HCT116 (cell line): Measurements from ENCODE around the gene MTURN. TPM values are rescaled to one million over a fixed set of nuclear protein-coding genes. Genes with fewer than 3 reads are reported as not detected.

Experiments
- ATAC-seq: fragments of 200-7000 bp; cut with Tn5 transposase; 2 replicates; pipeline ENCODE4 v1.9.1; 2020; ENCODE audit warnings: mild to moderate bottlenecking, moderate library complexity
- BruUV-seq: library from RNA; stranded (reverse); fragments of 400-500 nt; replicated peaks from 2 replicates; lab custom pipeline; 2021; lab: Mats Ljungman, UMichigan
- CTCF ChIA-PET: fragments of 300-600 bp; sonication (Branson Sonifier 250); formaldehyde crosslinking; loops from one replicate; lab custom pipeline; 2021; ENCODE audit warnings: antibody characterized with exemption; lab: Charles Lee
- POLR2A ChIA-PET: fragments of 300-600, 350-600 bp; sonication (Branson Sonifier 250); formaldehyde crosslinking; loops from one replicate; lab custom pipeline; 2021; ENCODE audit warnings: antibody characterized with exemption; lab: Charles Lee
- RAD21 ChIA-PET, 2 experiments: fragments of 300-600 bp; sonication (Branson Sonifier 250); formaldehyde crosslinking; loops; one replicate each; lab custom pipeline; 2023; ENCODE audit warnings: low total read pairs in 2 of 2; ENCODE audit not compliant: uncharacterized antibody in 2 of 2, unreplicated experiment in 2 of 2, low non-redundant PET in 1 of 2; lab: Charles Lee
- DNase-seq: peaks from one replicate; pipeline ENCODE4 v3.0.0-alpha.2; 2010; ENCODE audit warnings: low read depth, low spot score
- H2AFZ ChIP-seq: fragments of 200-600 bp; shearing (Covaris generic), sonication (generic); 2 replicates; pipeline ENCODE4 v1.6.1; 2017; ENCODE audit warnings: low read depth, mixed run types, mixed read lengths, antibody characterized with exemption, low read length; ENCODE audit not compliant: poor library complexity, severe bottlenecking
- H3K27ac ChIP-seq: 2 replicates; pipeline ENCODE4 v1.5.1; 2012; ENCODE audit warnings: low read depth, low read length
- H3K27me3 ChIP-seq: fragments of 200-600 bp; sonication (generic); 2 replicates; pipeline ENCODE4 v1.6.1; 2016; ENCODE audit warnings: mixed run types, low read length, mixed read lengths; ENCODE audit not compliant: insufficient read depth
- H3K36me3 ChIP-seq, 2 experiments: fragments of 200-500 bp in 1 of 2; fragments of 200-600 bp in 1 of 2; sonication (Bioruptor generic) in 1 of 2; sonication (generic) in 1 of 2; 2 replicates each; pipeline versions ENCODE4 v1.5.1 to v1.6.1; 2014 to 2016; ENCODE audit warnings: low read length in 2 of 2, inconsistent platforms in 1 of 2, mixed read lengths in 1 of 2, mixed run types in 1 of 2; ENCODE audit not compliant: insufficient read depth in 2 of 2, control insufficient read depth in 1 of 2
- H3K4me1 ChIP-seq, 2 experiments: fragments of 200-600 bp in 1 of 2; sonication (generic) in 1 of 2; 2 replicates each; pipeline versions ENCODE4 v1.5.1 to v1.6.1; 2012 to 2017; ENCODE audit warnings: low read length in 2 of 2, inconsistent platforms in 1 of 2, mild to moderate bottlenecking in 1 of 2, mixed read lengths in 1 of 2, mixed run types in 1 of 2, moderate library complexity in 1 of 2; ENCODE audit not compliant: insufficient read depth in 2 of 2, control insufficient read depth in 1 of 2
- H3K4me2 ChIP-seq: fragments of 200-600 bp; sonication (generic); 2 replicates; pipeline ENCODE4 v1.6.1; 2017; ENCODE audit warnings: mixed run types, low read length, mixed read lengths
- H3K4me3 ChIP-seq, 2 experiments: fragments of 200-600 bp in 1 of 2; sonication (generic) in 1 of 2; replicated peaks in 1 of 2; 2 replicates each; pipeline ENCODE4 v1.5.1; 2011 to 2016; ENCODE audit warnings: low read length in 2 of 2, control low read depth in 1 of 2, low read depth in 1 of 2, mild to moderate bottlenecking in 1 of 2, mixed read lengths in 1 of 2, mixed run types in 1 of 2
- H3K79me2 ChIP-seq: fragments of 200-600 bp; sonication (generic); 2 replicates; pipeline ENCODE4 v1.6.1; 2017; ENCODE audit warnings: mild to moderate bottlenecking, mixed run types, low read length, moderate library complexity, mixed read lengths; ENCODE audit not compliant: insufficient read depth
- H3K9ac ChIP-seq: fragments of 200-600 bp; sonication (generic); 2 replicates; pipeline ENCODE4 v1.6.1; 2016; ENCODE audit warnings: low read length, mixed read lengths
- H3K9me2 ChIP-seq: fragments of 200-600 bp; sonication (generic), shearing (Covaris generic); 2 replicates; pipeline ENCODE4 v1.6.1; 2017; ENCODE audit warnings: mixed run types, mild to moderate bottlenecking, moderate library complexity; ENCODE audit not compliant: insufficient read depth
- H3K9me3 ChIP-seq, 2 experiments: fragments of 200-500 bp in 1 of 2; fragments of 200-600 bp in 1 of 2; sonication (Bioruptor generic) in 1 of 2; sonication (generic) in 1 of 2; 2 replicates each; pipeline ENCODE4 v1.6.1; 2014 to 2017; ENCODE audit warnings: low read length in 2 of 2, mixed read lengths in 2 of 2, inconsistent platforms in 1 of 2, low read depth in 1 of 2, mild to moderate bottlenecking in 1 of 2, mixed run types in 1 of 2, moderate library complexity in 1 of 2; ENCODE audit not compliant: control insufficient read depth in 1 of 2, insufficient read depth in 1 of 2
- H4K20me1 ChIP-seq: fragments of 200-600 bp; sonication (generic), shearing (Covaris generic); 2 replicates; pipeline ENCODE4 v1.6.1; 2017; ENCODE audit warnings: mixed run types, mild to moderate bottlenecking, moderate library complexity; ENCODE audit not compliant: insufficient read depth
- CBX3 ChIP-seq: IDR thresholded peaks from 2 replicates; pipeline ENCODE4 v1.6.1; 2012; ENCODE audit warnings: low read depth
- CTCF ChIP-seq, 3 experiments: fragments of 200-600 bp in 1 of 3; sonication (generic) in 1 of 3; IDR thresholded peaks in 2 of 3; conservative IDR thresholded peaks in 1 of 3; 2 replicates each; pipeline ENCODE4 v1.5.1; 2012 to 2017; ENCODE audit warnings: low read depth in 2 of 3, low read length in 2 of 3, antibody characterized with exemption in 1 of 3, borderline replicate concordance in 1 of 3, control low read depth in 1 of 3, mild to moderate bottlenecking in 1 of 3, mixed read lengths in 1 of 3, mixed run types in 1 of 3, moderate library complexity in 1 of 3; ENCODE audit not compliant: insufficient read depth in 1 of 3
- EGR1 ChIP-seq: IDR thresholded peaks from 2 replicates; pipeline ENCODE4 v1.6.1; 2012; ENCODE audit warnings: low read depth
- ELF1 ChIP-seq: IDR thresholded peaks from 2 replicates; pipeline ENCODE4 v1.6.1; 2012; ENCODE audit warnings: low read depth, borderline replicate concordance
- EZH2 ChIP-seq: fragments of 200-600 bp; sonication (generic); IDR thresholded peaks from 2 replicates; pipeline ENCODE4 v1.6.1; 2017; ENCODE audit warnings: antibody characterized with exemption, mixed run types
- EZH2phosphoT487 ChIP-seq: fragments of 200-600 bp; IDR thresholded peaks from 2 replicates; pipeline ENCODE4 v1.6.1; 2018; ENCODE audit warnings: antibody characterized with exemption, borderline replicate concordance
- FOSL1 ChIP-seq: IDR thresholded peaks from 2 replicates; pipeline ENCODE4 v1.6.1; 2012; ENCODE audit warnings: low read depth
- JUND ChIP-seq: IDR thresholded peaks from 2 replicates; pipeline ENCODE4 v1.6.1; 2012
- POLR2A ChIP-seq: IDR thresholded peaks from 2 replicates; pipeline ENCODE4 v1.7.0; 2011; ENCODE audit warnings: borderline replicate concordance; ENCODE audit not compliant: insufficient read depth, insufficient read length; ENCODE audit errors: extremely low read depth
- POLR2AphosphoS5 ChIP-seq: IDR thresholded peaks from 2 replicates; pipeline ENCODE4 v1.6.1; 2011; ENCODE audit warnings: mild to moderate bottlenecking, low read depth, low read length, moderate library complexity
- SP1 ChIP-seq: IDR thresholded peaks from 2 replicates; pipeline ENCODE4 v1.6.1; 2012; ENCODE audit warnings: low read depth
- SRF ChIP-seq: IDR thresholded peaks from 2 replicates; pipeline ENCODE4 v1.6.1; 2012; ENCODE audit warnings: low read depth
- TCF7L2 ChIP-seq: IDR thresholded peaks from 2 replicates; pipeline ENCODE4 v1.7.0; 2011; ENCODE audit warnings: borderline replicate concordance, inconsistent platforms; ENCODE audit not compliant: insufficient read depth, insufficient read length; ENCODE audit errors: extremely low read depth
- ZBTB33 ChIP-seq: IDR thresholded peaks from 2 replicates; pipeline ENCODE4 v1.6.1; 2011; ENCODE audit warnings: mild to moderate bottlenecking, low read length, moderate library complexity; ENCODE audit not compliant: insufficient replicate concordance; ENCODE audit errors: extremely low read depth
- ZFX ChIP-seq: fragments of 450-650 bp; IDR thresholded peaks from 2 replicates; pipeline ENCODE4 v1.6.1; 2017
- ZNF274 ChIP-seq: fragments of 200-500 bp; sonication (Bioruptor generic); IDR thresholded peaks from 2 replicates; pipeline ENCODE4 v1.6.1; 2014; ENCODE audit warnings: mild to moderate bottlenecking, low read depth, low read length, inconsistent platforms
- intact Hi-C: fragments of 100-400 bp; cut with micrococcal nuclease; formaldehyde crosslinking; loops from 2 replicates; pipeline ENCODE4 v1.10.0; 2022
- total RNA-seq: library from RNA; stranded (reverse); gene quantifications from one replicate; pipeline ENCODE4 v1.2.1, GENCODE V29; 2021; ENCODE audit not compliant: unreplicated experiment
- TF ChIP-seq, protein P1 (sequence below): IDR thresholded peaks from 2 replicates; pipeline ENCODE4 v1.6.1; 2012
- TF ChIP-seq, protein P2 (sequence below): IDR thresholded peaks from 2 replicates; pipeline ENCODE4 v1.6.1; 2012
- TF ChIP-seq, protein P3 (sequence below): IDR thresholded peaks from 2 replicates; pipeline ENCODE4 v1.6.1; 2012; ENCODE audit warnings: low read depth

MTURN gene
- total RNA-seq, 1 experiment from 2014 or later: 7.5 TPM

- POLR2A ChIA-PET: no interaction called here
- H3K4me2 ChIP-seq: 0 out of 2 replicates have a peak overlapping the region, but pooled peaks have one; percentile 2
- no peak overlapping the region for H3K4me3 ChIP-seq
- ATAC-seq (no peak), DNase-seq (no peak)
- no TSS peak for BruUV-seq
- no peak overlapping the region for H3K27ac ChIP-seq
- H3K9ac ChIP-seq: no peak overlapping the region
- H3K4me1 ChIP-seq: peaks cover 23 to 35% of the 10 kb centered on the region in 2 experiments
- CTCF ChIA-PET: no interaction called here
- H3K9me2 ChIP-seq: no peaks in the 10 kb centered on the region
- H3K9me3 ChIP-seq: no peaks in the 10 kb centered on the region
- RAD21 ChIA-PET: no interaction called here
- TF ChIP-seq, protein P1, sequence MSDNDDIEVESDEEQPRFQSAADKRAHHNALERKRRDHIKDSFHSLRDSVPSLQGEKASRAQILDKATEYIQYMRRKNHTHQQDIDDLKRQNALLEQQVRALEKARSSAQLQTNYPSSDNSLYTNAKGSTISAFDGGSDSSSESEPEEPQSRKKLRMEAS: no peak
- TF ChIP-seq CTCF (IDR thresholded peaks at IDR 0.05 in 2 of 3, conservative IDR thresholded peaks at IDR 0.05 in 1 of 3; ENCODE audit: borderline replicate concordance in 1 of 3, insufficient read depth in 1 of 3, low read depth in 2 of 3, low read length in 2 of 3) (no peak), ZNF274 (no peak), ZBTB33 (no peak), JUND (no peak), POLR2A (no peak), EZH2phosphoT487 (no peak), TCF7L2 (no peak), SRF (no peak), EGR1 (no peak), SP1 (no peak), FOSL1 (no peak), EZH2 (no peak), ELF1 (no peak), POLR2AphosphoS5 (no peak), ZFX (no peak), CBX3 (no peak)
- TF ChIP-seq, protein P2, sequence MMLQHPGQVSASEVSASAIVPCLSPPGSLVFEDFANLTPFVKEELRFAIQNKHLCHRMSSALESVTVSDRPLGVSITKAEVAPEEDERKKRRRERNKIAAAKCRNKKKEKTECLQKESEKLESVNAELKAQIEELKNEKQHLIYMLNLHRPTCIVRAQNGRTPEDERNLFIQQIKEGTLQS: no peak
- TF ChIP-seq, protein P3, sequence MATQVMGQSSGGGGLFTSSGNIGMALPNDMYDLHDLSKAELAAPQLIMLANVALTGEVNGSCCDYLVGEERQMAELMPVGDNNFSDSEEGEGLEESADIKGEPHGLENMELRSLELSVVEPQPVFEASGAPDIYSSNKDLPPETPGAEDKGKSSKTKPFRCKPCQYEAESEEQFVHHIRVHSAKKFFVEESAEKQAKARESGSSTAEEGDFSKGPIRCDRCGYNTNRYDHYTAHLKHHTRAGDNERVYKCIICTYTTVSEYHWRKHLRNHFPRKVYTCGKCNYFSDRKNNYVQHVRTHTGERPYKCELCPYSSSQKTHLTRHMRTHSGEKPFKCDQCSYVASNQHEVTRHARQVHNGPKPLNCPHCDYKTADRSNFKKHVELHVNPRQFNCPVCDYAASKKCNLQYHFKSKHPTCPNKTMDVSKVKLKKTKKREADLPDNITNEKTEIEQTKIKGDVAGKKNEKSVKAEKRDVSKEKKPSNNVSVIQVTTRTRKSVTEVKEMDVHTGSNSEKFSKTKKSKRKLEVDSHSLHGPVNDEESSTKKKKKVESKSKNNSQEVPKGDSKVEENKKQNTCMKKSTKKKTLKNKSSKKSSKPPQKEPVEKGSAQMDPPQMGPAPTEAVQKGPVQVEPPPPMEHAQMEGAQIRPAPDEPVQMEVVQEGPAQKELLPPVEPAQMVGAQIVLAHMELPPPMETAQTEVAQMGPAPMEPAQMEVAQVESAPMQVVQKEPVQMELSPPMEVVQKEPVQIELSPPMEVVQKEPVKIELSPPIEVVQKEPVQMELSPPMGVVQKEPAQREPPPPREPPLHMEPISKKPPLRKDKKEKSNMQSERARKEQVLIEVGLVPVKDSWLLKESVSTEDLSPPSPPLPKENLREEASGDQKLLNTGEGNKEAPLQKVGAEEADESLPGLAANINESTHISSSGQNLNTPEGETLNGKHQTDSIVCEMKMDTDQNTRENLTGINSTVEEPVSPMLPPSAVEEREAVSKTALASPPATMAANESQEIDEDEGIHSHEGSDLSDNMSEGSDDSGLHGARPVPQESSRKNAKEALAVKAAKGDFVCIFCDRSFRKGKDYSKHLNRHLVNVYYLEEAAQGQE: no peak
- H3K36me3 ChIP-seq: no peaks in the 10 kb centered on the region
- no peaks in the 10 kb centered on the region for H4K20me1 ChIP-seq
- H2AFZ ChIP-seq: no peak overlapping the region
- no peaks in the 10 kb centered on the region for H3K79me2 ChIP-seq
- no peaks in the 10 kb centered on the region for H3K27me3 ChIP-seq
- intact Hi-C loops: no loop called here
These were observed 9.0 kb downstream of the MTURN start for GRCh38 chr7:30143748-30144251.
